GM19452 (cell line): ENCODE measurements around the gene ZIC4.

Experiments used
- ATAC-seq: cut with Tn5 transposase; IDR thresholded peaks from one replicate; pipeline ENCODE4 v1.9.1; 2021; ENCODE audit not compliant: unreplicated experiment

Gene ZIC4

GRCh38 chr3:147406028-147406931, at the start of gene ZIC4:
Gene ZIC4 (minus strand): TSS chr3:147406543. CDS start chr3:147402797, 3,746 bp downstream.
- no peak for ATAC-seq

DNA sequence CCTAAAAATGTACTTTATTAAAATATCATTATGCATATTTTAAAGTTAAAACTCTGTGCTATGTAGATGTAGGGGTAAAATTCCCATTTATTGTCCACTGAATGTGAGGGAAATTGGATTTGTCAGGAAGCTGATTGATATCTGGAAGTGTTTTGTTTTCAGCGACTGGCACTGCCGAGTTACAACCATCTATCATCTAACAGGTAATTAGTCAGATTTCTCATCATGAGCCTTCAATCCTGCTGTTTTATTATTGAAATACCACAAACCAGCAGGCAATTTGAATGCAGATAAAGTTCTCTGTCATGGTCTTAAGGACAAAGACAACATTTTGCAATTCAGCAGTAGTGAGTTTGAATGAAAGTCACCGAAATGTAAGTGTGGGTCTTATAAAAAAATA, 43.3 kb upstream of the ZIC4 start:
- ATAC-seq = no peak

GRCh38 chr3:147447224-147447623, 40.9 kb upstream of the ZIC4 start:
- ATAC-seq = no peak

GRCh38 chr3:147431751-147432150, 25.4 kb upstream of the ZIC4 start:
- ATAC-seq = no peak

- no peak for ATAC-seq
Observed at GRCh38 chr3:147428754-147429153, 22.4 kb upstream of the ZIC4 start.

DNA sequence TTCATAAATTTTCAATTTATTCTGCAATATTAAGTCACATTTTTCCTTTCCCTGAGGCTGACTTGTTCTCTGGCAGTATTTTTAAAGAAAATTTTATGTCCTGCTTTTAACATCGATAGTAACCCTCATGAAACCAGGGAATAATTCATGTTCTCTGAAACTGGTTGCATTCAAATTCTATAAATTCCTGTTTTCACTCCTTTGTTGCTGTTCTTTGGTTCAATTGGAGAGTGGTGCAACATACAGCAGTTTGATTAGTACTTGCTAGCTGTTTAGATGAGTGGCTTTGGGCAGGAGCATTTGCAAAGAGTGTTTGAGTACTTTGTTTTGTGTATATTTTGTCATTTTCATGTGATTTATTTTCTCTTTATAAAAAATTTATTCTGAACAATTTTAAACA, 22.0 kb upstream of the ZIC4 start:
- ATAC-seq = no peak

GRCh38 chr3:147427746-147428145, 21.4 kb upstream of the ZIC4 start:
- ATAC-seq = no peak

GRCh38 chr3:147426931-147427330, 20.6 kb upstream of the ZIC4 start:
- no peak for ATAC-seq

DNA sequence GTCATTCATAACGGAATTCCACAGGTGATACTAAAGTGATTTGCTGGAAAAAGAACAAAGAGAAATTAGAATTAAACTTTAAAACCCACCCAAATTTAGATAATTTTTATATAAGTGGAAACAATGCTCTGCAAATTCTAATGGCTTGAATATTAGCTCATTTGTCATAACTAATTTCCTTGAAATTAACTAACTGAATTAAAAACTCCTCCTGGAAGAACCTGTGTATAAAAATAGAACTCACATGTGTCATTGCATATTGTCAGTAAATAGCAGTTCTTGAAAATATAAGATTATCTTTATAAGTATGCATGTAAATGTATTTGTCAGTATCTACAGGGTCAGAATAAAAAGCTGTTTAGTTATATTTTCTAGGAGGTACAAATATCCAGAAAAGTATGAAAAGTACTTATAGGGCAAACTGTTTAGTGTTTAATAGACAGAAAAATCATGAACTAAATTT, 19.1 kb upstream of the ZIC4 start:
- ATAC-seq = no peak

- ATAC-seq = no peak
Observed at GRCh38 chr3:147424581-147425387, 18.4 kb upstream of the ZIC4 start.

GRCh38 chr3:147423798-147424580, 17.6 kb upstream of the ZIC4 start:
- ATAC-seq = no peak

DNA sequence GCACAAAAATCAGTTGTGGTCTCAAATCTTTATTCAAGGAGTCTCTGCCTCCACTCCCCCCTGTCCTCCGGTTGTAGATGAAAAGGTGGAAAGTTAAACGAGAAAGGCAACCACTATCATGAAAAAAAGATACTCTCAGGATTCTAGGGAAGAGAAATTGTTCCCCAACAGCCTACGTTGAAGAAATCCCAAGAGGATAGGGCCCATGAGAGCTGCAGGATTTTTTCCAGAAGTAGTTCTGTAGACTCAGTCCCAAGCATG, 17.1 kb upstream of the ZIC4 start:
- no peak for ATAC-seq

- ATAC-seq = no peak
Observed at GRCh38 chr3:147422601-147423536, 16.5 kb upstream of the ZIC4 start.

GRCh38 chr3:147422196-147422595, 15.9 kb upstream of the ZIC4 start:
- ATAC-seq = no peak

DNA sequence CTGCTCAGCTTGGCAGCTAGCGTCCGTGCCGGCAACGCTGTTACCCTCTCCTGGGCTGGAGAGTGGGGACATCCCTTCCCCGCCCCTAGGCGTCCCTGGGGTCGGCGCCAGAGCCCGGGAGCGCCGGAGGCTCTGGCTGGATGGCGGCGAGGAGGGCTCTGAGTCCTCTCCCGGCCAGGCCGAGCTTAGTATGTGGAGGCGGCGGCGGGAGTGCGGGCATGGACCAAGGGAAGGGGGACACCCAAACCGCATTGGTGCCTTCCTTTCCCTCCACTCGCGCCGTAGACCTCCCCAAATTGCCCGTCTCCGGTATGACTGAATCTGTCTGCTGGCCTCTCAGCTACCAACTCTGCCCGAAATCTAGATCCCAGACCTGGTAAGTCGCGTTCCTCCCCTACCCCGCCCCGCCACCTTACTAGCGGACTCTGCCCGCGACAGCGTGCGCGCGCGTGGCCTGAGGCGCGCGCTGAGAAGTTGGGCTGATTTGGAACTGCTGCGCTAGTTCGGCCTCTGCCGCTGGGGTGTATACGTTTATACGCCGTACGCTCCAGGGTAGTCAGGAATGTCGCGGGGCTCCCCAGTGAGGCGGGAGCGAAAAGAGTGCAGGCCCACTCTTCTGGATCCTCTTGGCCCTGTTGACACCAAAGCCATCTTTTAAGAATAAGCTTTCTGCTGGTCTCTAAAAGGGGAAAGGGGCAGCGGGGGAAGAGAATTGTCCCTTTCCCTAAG, 15.0 kb upstream of the ZIC4 start:
- ATAC-seq = no peak

GRCh38 chr3:147420353-147421183, 14.2 kb upstream of the ZIC4 start:
- ATAC-seq = no peak

GRCh38 chr3:147419781-147420224, 13.5 kb upstream of the ZIC4 start:
- ATAC-seq = no peak

DNA sequence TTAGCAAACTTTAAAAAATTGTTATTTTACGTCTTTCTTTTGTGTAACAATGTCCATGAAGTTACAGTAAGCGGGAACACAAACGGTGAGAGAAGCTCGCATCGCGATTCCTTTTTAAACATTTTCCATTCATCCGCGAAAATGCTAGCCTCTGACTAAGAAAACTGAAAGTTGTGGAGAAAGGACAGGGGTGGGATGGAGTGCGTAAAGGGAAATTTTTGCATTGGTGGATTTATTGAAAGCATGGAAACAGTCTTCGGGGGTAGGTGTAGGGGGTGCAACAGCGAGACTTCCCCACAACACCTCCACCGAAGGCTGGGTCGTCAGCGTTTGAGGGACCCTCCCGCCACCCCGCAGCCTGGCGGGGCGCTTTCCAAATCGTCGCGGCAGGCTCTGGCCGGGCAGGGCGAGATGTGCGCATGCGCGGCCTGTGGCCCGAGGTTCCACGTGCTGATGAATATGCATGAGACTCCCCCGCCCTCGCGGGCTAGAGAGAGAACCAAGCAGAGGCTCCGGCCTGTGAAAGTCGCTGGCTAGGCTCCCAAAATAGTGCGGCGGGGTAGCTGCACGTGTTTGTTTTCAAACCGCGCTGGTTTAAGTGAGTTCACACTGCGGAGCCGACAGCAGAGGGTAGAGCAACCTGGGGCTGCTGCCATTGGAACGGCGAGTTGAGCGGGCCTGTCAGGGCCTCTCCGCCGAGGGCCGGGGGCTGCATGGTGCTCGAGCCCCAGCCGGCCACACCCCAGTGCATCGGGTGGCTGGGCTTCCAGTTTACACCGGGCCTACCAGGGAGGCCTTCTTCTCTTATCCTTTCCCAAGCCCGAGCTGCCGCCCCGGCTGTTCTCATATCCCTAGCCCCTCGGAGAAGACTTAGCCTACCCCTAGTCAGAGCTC, 12.7 kb upstream of the ZIC4 start:
- no peak for ATAC-seq
